Right cardiac atrium (tissue), 5 donors: ENCODE results near the gene PPRC1. TPM values are rescaled to one million over a fixed set of nuclear protein-coding genes. Genes with fewer than 3 reads are reported as not detected.

Experiments
- ATAC-seq, 2 donors: fragments of 200-7000 bp; cut with Tn5 transposase; one replicate each; pipeline versions ENCODE4 v1.8.0 to v1.9.1; 2020; ENCODE audit warnings: moderate library complexity in 2 of 2, mild to moderate bottlenecking in 1 of 2
- DNase-seq, 3 donors: peaks; one replicate each; pipeline ENCODE4 v3.0.0-alpha.2; 2020
- H3K27ac ChIP-seq: one replicate; pipeline ENCODE4 v1.5.1; 2013; ENCODE audit warnings: mild to moderate bottlenecking, low read length, control low read depth, moderate library complexity
- H3K27me3 ChIP-seq: one replicate; pipeline ENCODE4 v1.6.1; 2013; ENCODE audit not compliant: control insufficient read depth, insufficient read depth
- H3K4me1 ChIP-seq: one replicate; pipeline ENCODE4 v1.6.1; 2013; ENCODE audit warnings: low read length; ENCODE audit not compliant: control insufficient read depth, insufficient read depth
- H3K4me3 ChIP-seq: one replicate; pipeline ENCODE4 v1.5.1; 2013; ENCODE audit warnings: low read length, control low read depth
- H3K9me3 ChIP-seq: one replicate; pipeline ENCODE4 v1.6.1; 2013; ENCODE audit warnings: low read length; ENCODE audit not compliant: control insufficient read depth
- WGBS: extraction: QIAGEN DNeasy Blood & Tissue Kit; methylation state at CpG from one replicate; pipeline ENCODE4 v1.1.7; 2013; 5-methylcytosine and 5-hydroxymethylcytosine counted together
- intact Hi-C, 4 donors: fragments of 100-400 bp; cut with DNase I; formaldehyde crosslinking; loops; one replicate each; pipeline versions ENCODE4 v1.11.0 to v1.14.0; 2022 to 2023
- polyA plus RNA-seq: library from polyadenylated mRNA; stranded (reverse); fragments of 200-250 nt; gene quantifications from one replicate; pipeline ENCODE4 v1.2.3, GENCODE V29; 2013
- total RNA-seq, 4 donors: library from RNA; stranded (reverse); fragmentation: NEBNext Ultra II Directional; extraction: Animal tissue kit (Norgen Biotek cat#: 25700); gene quantifications; one replicate each; pipeline ENCODE4 v1.2.1, GENCODE V29; 2021
- donor health status: healthy with polysubstance abuse.
- donor health status: DM: no; HTN: yes; CAD: no.
- donor health status: DM: no; HTN: no; CAD: no.
- donor health status: DM: no; HTN: yes; CAD: no; lungs with severe emphysema.
- donor health status: DM: yes; HTN: yes; CAD: no.

The PPRC1 gene
- total and polyA plus RNA-seq, 5 donors, result 11.6 to 28.3 (median 15.0) TPM

GRCh38 chr10:102118867-102119266 lies 14.0 kb upstream of the PPRC1 start:
- DNase-seq, result peak in 2 of 3 donors; percentile 70 to 71

GRCh38 chr10:102119417-102120141 lies 13.3 kb upstream of the PPRC1 start:
- Histone ChIP-seq H3K4me3 (peak overlapping the region; percentile 61), H3K27me3 (no peaks in the 10 kb centered on the region), H3K27ac (peak overlapping the region; percentile 95), H3K9me3 (no peaks in the 10 kb centered on the region), H3K4me1 (peaks cover 14% of the 10 kb centered on the region)
- intact Hi-C loops, result no loop called here
- ATAC-seq (peak; percentile 24 to 34), DNase-seq (peak; percentile 60 to 89 (median 84))
- 1% methylated on average over 22 of the region's 22 CpGs for WGBS

More at GRCh38 chr10:102118867-102119266, 14.0 kb upstream of the PPRC1 start:
- Histone ChIP-seq H3K27me3 (no peaks in the 10 kb centered on the region), H3K4me3 (peak overlapping the region; percentile 61), H3K9me3 (no peaks in the 10 kb centered on the region), H3K4me1 (peaks cover 14% of the 10 kb centered on the region), H3K27ac (peak overlapping the region; percentile 95)
- WGBS, result 2% methylated on average over 6 of the region's 6 CpGs
- ATAC-seq, result no peak
- intact Hi-C loops, result no loop called here

GRCh38 chr10:102120142-102120990 lies 12.5 kb upstream of the PPRC1 start, which contains the start of gene LDB1:
Gene LDB1 (minus strand): TSS chr10:102120368. CDS start chr10:102120110, 258 bp downstream.
- Histone ChIP-seq H3K27ac (peak within 1 kb of the TSS; percentile 95), H3K27me3 (no peaks in the 10 kb centered on the region), H3K9me3 (no peaks in the 10 kb centered on the region), H3K4me3 (peak within 1 kb of the TSS; percentile 61), H3K4me1 (peaks cover 10% of the 10 kb centered on the region)
- DNase-seq (peak; percentile 81 to 93 (median 93)), ATAC-seq (peak; percentile 74 to 80)
- WGBS, result under 1% methylated on average over 104 of the region's 104 CpGs
- intact Hi-C loops, result no loop called here

GRCh38 chr10:102120991-102121738 lies 11.7 kb upstream of the PPRC1 start:
- H3K9me3 ChIP-seq, result no peaks in the 10 kb centered on the region
- ATAC-seq, result peak; percentile 41 to 44

GRCh38 chr10:102121739-102122372 lies 11.0 kb upstream of the PPRC1 start:
- Histone ChIP-seq H3K27ac (peak overlapping the region; percentile 95), H3K9me3 (no peaks in the 10 kb centered on the region), H3K27me3 (no peaks in the 10 kb centered on the region), H3K4me3 (no peak overlapping the region), H3K4me1 (peaks cover 8% of the 10 kb centered on the region)
- WGBS, result 37% methylated on average over 6 of the region's 6 CpGs
- peak in 1 of 3 donors; percentile 59 for DNase-seq
- ATAC-seq, result peak in 1 of 2 donors; percentile 3
- intact Hi-C loops, result no loop called here

More at GRCh38 chr10:102120991-102121738, 11.7 kb upstream of the PPRC1 start:
- intact Hi-C loops, result no loop called here
- H3K27me3 ChIP-seq, result no peaks in the 10 kb centered on the region
- DNase-seq, result peak; percentile 40 to 85 (median 85)
- peak overlapping the region; percentile 95 for H3K27ac ChIP-seq
- peaks cover 8% of the 10 kb centered on the region for H3K4me1 ChIP-seq
- 2% methylated on average over 15 of the region's 15 CpGs for WGBS
- peak overlapping the region; percentile 61 for H3K4me3 ChIP-seq

- Histone ChIP-seq H3K4me3 (no peak overlapping the region), H3K27me3 (no peaks in the 10 kb centered on the region), H3K27ac (peak overlapping the region; percentile 95), H3K9me3 (no peaks in the 10 kb centered on the region), H3K4me1 (peaks cover 5% of the 10 kb centered on the region)
- DNase-seq (peak in 1 of 3 donors; percentile 18), ATAC-seq (no peak)
- WGBS, result 98% methylated on average over 1 of the region's 1 CpG
- intact Hi-C loops, result no loop called here
Measured at GRCh38 chr10:102122450-102122849, 10.4 kb upstream of the PPRC1 start.

GRCh38 chr10:102123223-102123622 lies 9.6 kb upstream of the PPRC1 start:
- no peaks in the 10 kb centered on the region for H3K9me3 ChIP-seq
- H3K27me3 ChIP-seq, result no peaks in the 10 kb centered on the region
- no peak overlapping the region for H3K4me3 ChIP-seq
- ATAC-seq (no peak), DNase-seq (no peak)
- intact Hi-C loops, result no loop called here
- H3K4me1 ChIP-seq, result no peaks in the 10 kb centered on the region
- WGBS, result 90% methylated on average over 3 of the region's 3 CpGs
- no peak overlapping the region for H3K27ac ChIP-seq

GRCh38 chr10:102131286-102132170 lies 1.3 kb upstream of the PPRC1 start:
- no peak for ATAC-seq
- DNase-seq, result no peak
- no peaks in the 10 kb centered on the region for H3K9me3 ChIP-seq
- no peak overlapping the region for H3K27ac ChIP-seq
- no peak overlapping the region for H3K4me3 ChIP-seq
- 94% methylated on average over 8 of the region's 8 CpGs for WGBS
- no peaks in the 10 kb centered on the region for H3K27me3 ChIP-seq
- intact Hi-C loops, result no loop called here
- peaks cover 3% of the 10 kb centered on the region for H3K4me1 ChIP-seq

- Histone ChIP-seq H3K4me1 (peaks cover 3% of the 10 kb centered on the region), H3K27me3 (no peaks in the 10 kb centered on the region), H3K9me3 (no peaks in the 10 kb centered on the region), H3K27ac (peak overlapping the region; percentile 44), H3K4me3 (peak overlapping the region; percentile 89)
- intact Hi-C loops, result no loop called here
- DNase-seq (no peak), ATAC-seq (no peak)
- WGBS, result 22% methylated on average over 8 of the region's 8 CpGs
Measured at GRCh38 chr10:102132193-102132562, 662 bp upstream of the PPRC1 start.
